GM18873 (cell line): Measurements from ENCODE around the gene NDUFB5.
"Not testable (repeated sequence)": the region's sequence is repeated elsewhere in the genome, so short reads cannot be mapped to it uniquely, and the experiment has no call there.

Experiments
- ATAC-seq: cut with Tn5 transposase; IDR thresholded peaks from one replicate; pipeline ENCODE4 v1.9.1; 2021; ENCODE audit warnings: mild to moderate bottlenecking, moderate library complexity, moderate number of reproducible peaks; ENCODE audit not compliant: unreplicated experiment, low FRiP score

Gene NDUFB5

GRCh38 chr3:179624451-179624850 lies 19.9 kb downstream of the NDUFB5 start:
- no peak for ATAC-seq

- ATAC-seq = no peak
These were observed 26.3 kb downstream of the NDUFB5 start for GRCh38 chr3:179630753-179631451.

- ATAC-seq = no peak
These were observed 35.9 kb downstream of the NDUFB5 start for GRCh38 chr3:179640469-179640868.

GRCh38 chr3:179642871-179643270 lies 38.3 kb downstream of the NDUFB5 start:
- ATAC-seq = no peak

DNA sequence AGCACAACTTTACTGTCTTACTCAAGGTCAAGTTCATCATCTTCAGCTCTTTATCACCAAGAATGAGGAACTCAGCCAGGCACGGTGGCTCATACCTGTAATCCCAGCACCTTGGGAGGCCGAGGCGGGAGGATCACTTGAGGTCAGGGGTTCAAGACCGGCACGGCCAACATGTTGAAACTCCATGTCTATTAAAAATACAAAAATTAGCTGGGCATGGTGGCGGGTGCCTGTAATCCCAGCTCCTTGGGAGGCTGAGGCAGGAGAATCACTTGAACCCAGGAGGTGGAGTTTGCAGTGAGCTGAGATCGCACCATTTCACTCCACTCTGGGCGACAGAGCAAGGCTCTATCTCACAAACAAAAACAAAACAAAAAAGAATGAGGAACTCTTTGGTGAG lies 39.2 kb downstream of the NDUFB5 start:
- not testable (repeated sequence) for ATAC-seq

DNA sequence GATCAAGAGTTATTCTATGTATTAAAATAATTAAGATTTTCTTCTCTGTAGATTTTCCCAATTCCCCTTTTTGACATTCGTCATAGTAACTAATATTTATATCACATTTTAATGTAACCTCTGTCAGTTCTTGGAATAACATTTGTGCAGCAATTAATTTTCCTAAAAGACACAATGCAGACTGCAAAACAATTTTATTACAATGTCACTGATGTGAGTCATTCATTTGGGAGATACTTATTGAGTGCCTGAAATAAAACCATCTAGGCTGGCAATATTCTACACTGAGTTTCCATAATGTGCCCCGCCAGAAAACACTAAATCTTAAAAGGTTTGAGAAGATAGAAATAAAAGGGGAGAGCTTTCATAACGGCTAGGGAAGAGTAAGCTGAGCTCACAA lies 41.6 kb downstream of the NDUFB5 start:
- no peak for ATAC-seq

DNA sequence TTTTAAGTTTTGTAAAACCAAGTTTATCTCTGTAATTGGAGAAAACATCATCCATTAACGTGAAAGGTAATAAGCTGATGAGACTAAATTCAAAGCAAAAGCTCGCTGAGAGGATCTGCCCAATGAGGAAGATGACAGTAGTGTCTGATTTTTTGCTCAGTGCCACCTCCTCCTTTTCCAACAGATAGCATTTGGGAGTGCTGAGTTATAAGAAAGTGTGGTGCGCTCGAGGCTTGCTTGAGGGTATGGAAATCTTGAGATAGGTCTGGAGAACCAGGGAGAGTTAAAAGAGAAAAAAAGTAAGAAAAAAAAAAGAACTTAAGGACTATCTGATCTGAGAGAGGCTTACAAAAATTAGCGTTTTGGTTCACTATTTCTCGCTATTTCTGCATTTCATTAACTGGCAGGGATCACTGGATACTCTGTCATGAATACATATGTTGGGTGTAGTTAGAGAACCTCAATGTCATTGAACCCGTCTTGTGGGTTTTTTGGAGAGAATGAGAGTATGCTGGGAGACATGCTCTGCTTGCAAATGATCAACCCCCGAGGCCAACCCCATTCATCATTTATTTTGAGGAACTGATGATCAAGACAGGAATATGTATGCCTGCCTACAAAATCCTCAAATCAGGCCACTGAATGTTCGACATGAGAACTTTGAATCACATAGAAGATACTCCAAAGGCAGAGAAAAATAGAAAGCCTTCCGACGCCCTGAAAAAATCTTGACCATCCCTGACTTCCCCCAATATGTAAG lies 47.3 kb downstream of the NDUFB5 start:
- no peak for ATAC-seq

GRCh38 chr3:179652447-179653095 lies 48.0 kb downstream of the NDUFB5 start, which contains the start of gene USP13:
Gene USP13 (plus strand): TSS chr3:179653040. CDS start chr3:179653226, 186 bp downstream.
- ATAC-seq = peak; percentile 54

- ATAC-seq = peak; percentile 63
These were observed 48.7 kb downstream of the NDUFB5 start for GRCh38 chr3:179653096-179653797.

DNA sequence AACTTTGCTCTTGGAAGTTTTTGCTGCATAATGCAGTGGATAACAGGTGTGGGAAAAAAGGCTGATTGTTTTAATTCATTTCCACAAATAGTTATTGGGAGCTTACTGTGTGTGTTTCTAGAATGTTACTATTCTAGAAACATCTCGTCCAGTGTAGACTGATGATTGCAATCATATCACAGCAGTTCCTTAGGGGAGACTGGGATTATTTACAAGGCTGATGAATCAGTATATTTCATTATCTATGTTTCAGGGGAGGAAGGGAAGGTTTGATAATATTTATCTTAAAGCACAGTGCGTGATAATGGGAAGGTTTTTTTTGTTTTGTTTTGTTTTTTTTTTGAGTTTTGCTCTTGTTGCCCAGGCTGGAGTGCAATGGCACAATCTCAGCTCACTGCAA lies 50.6 kb downstream of the NDUFB5 start:
- no peak for ATAC-seq

GRCh38 chr3:179658606-179659005 lies 54.0 kb downstream of the NDUFB5 start:
- ATAC-seq = no peak

DNA sequence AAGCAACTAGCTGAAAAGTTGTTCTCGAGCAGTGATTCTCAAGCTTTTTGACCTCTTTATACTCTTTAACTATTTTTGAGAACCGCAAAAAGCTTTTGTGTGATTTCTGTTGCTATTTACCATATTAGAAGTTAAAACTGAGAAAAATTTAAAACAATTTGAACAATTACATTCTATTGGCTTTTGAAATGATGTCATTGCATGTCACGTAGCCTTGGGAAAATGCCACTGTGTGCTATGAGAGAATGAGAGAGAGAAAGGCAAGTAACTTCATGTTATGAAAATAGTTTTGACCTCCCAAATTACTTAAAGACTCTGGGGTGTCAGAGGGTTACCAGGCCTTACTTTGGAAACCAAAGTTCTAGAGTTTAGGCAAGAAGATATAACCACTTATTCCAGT lies 56.3 kb downstream of the NDUFB5 start:
- ATAC-seq = no peak

- no peak for ATAC-seq
These were observed 57.2 kb downstream of the NDUFB5 start for GRCh38 chr3:179661777-179662176.

GRCh38 chr3:179663093-179663492 lies 58.5 kb downstream of the NDUFB5 start:
- no peak for ATAC-seq

DNA sequence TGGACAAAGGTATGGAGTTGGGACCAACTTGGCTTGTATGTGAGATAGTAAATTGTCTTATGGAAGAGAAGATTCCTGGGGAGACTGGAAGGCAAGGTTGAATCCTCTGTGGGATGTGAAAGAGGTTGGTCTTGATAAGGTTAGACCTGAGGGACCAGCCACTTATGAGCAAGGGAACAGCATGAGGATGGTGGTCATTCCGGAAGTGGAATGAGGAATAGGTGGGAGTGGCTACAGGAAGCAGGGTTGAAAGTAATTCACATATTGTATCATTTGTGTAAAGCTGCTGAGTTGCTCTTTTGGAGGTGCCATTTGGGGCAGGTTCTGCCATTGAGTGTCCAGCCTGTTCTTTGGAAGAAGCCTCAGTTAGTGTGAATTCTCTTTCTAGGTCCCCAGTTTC lies 61.4 kb downstream of the NDUFB5 start:
- ATAC-seq = no peak

GRCh38 chr3:179666436-179667035 lies 61.9 kb downstream of the NDUFB5 start:
- no peak for ATAC-seq

DNA sequence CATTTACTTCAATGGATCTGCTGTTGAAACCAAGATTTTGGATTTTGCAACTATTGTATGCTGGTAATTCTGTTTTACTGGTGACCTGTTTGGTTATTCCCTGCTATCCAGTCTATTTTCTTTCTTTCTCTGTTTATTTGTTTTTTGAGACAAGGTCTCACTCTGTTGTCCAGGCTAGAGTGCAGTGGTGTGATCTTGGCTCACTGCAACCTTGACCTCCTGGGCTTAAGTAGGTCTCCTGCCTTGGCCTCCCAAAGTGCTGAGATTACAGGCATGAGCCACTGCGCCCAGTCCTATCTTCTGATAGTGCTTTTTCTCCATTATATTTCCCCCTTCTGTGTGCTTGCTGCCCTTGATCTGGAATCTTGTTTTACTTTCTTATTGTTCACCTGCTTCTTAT lies 63.8 kb downstream of the NDUFB5 start:
- ATAC-seq = no peak

DNA sequence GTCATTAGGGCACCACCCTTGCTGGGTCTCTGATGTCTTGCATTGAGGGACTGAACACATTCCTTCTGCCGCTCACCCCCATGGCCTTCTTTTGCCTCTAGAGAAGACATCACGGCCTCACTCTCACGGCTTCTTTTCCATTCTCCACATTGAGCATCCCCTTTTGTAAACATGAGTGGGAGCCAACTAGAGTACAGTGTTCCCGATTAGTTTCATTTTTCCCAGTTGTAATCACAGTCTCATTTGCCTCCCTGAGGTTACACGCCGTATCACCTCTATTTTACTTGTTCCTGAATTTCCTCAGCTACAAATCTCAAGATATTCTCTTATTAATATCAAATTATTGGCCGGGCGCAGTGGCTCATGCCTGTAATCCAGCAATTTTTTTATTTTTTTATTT lies 65.7 kb downstream of the NDUFB5 start:
- ATAC-seq = no peak

- no peak for ATAC-seq
These were observed 66.7 kb downstream of the NDUFB5 start for GRCh38 chr3:179671309-179671708.

GRCh38 chr3:179671747-179672242 lies 67.2 kb downstream of the NDUFB5 start:
- ATAC-seq = no peak
